Esophagus squamous epithelium (tissue), 5 donors: ENCODE results near the gene ELFN2. TPM values are rescaled to one million over a fixed set of nuclear protein-coding genes. Genes with fewer than 3 reads are reported as not detected.

ENCODE experiments used
- DNase-seq: peaks from one replicate; lab custom pipeline; 2025; lab: John Stamatoyannopoulos, UW
- H3K27ac ChIP-seq, 4 donors: fragments of 200-600 bp; sonication (generic); one replicate each; pipeline ENCODE4 v1.5.1; 2016 to 2019; ENCODE audit warnings: mild to moderate bottlenecking in 1 of 4
- H3K27me3 ChIP-seq, 4 donors: fragments of 200-600 bp; sonication (generic); 1 replicate in 3 of 4; 2 replicates in 1 of 4; pipeline versions ENCODE4 v1.5.1 to v1.6.0; 2017 to 2021; ENCODE audit warnings: antibody characterized with exemption in 1 of 4
- H3K36me3 ChIP-seq, 3 donors: fragments of 200-600 bp; sonication (generic); one replicate each; pipeline ENCODE4 v1.5.1; 2016 to 2019
- H3K4me1 ChIP-seq, 3 donors: fragments of 200-600 bp; sonication (generic); one replicate each; pipeline ENCODE4 v1.5.1; 2017 to 2019
- H3K4me3 ChIP-seq, 4 donors: fragments of 200-600 bp; sonication (generic); 1 replicate in 3 of 4; 2 replicates in 1 of 4; pipeline ENCODE4 v1.5.1; 2016 to 2019; ENCODE audit warnings: mild to moderate bottlenecking in 2 of 4, moderate library complexity in 1 of 4
- H3K9me3 ChIP-seq, 3 donors: fragments of 200-600 bp; sonication (generic); one replicate each; pipeline ENCODE4 v1.5.1; 2016 to 2019
- CTCF ChIP-seq, 6 experiments: fragments of 450-650 bp in 4 of 6; fragments of 200-600 bp in 2 of 6; sonication (generic) in 2 of 6; IDR thresholded peaks; one replicate each; pipeline ENCODE4 v1.5.1; 2016 to 2019; ENCODE audit warnings: antibody characterized with exemption in 6 of 6, mild to moderate bottlenecking in 4 of 6, moderate library complexity in 4 of 6
- POLR2A ChIP-seq, 4 donors: fragments of 450-650 bp; IDR thresholded peaks; one replicate each; pipeline ENCODE4 v1.6.1; 2017; ENCODE audit warnings: antibody characterized with exemption in 4 of 4, mild to moderate bottlenecking in 4 of 4, moderate library complexity in 3 of 4
- WGBS, 2 donors: methylation state at CpG; one replicate each; pipeline ENCODE4 v1.1.5; 2018; 5-methylcytosine and 5-hydroxymethylcytosine counted together
- intact Hi-C: fragments of 100-400 bp; cut with DNase I; formaldehyde crosslinking; loops from one replicate; pipeline ENCODE4 v1.15.0; 2022
- total RNA-seq, 4 donors: library from RNA; depleted of rRNA; stranded (reverse); fragments of >200 nt; gene quantifications; one replicate each; pipeline ENCODE4 v1.1.0, GENCODE V29; 2016
- donor health status: DM: yes; HTN: yes; CAD: no.

ELFN2 gene
- total RNA-seq, 4 donors from 2014 or later, result not detected

- intact Hi-C loops, result loop anchor here (5.0 kb wide), 1 partner anchor 138 kb away; no protein-coding TSS in a partner anchor
- Histone ChIP-seq H3K9me3 (peaks cover 0 to 3% (median 0%) of the 10 kb centered on the region in 3 donors), H3K27me3 (peaks cover 0 to 67% (median 0%) of the 10 kb centered on the region in 4 donors), H3K4me3 (no peak overlapping the region), H3K27ac (no peak overlapping the region), H3K4me1 (no peaks in the 10 kb centered on the region), H3K36me3 (no peaks in the 10 kb centered on the region)
- WGBS, 2 donors, result 36 to 48% methylated on average over 19 to 20 of the region's 21 CpGs
- no peak for DNase-seq
- TF ChIP-seq POLR2A (IDR thresholded peaks at IDR 0.05), result no peak
- no peak for TF ChIP-seq CTCF (IDR thresholded peaks at IDR 0.05)
Measured at GRCh38 chr22:37454857-37455686, 27.8 kb upstream of the ELFN2 start.

- peaks cover 0 to 80% (median 0%) of the 10 kb centered on the region in 4 donors for H3K27me3 ChIP-seq
- no peaks in the 10 kb centered on the region for H3K36me3 ChIP-seq
- H3K9me3 ChIP-seq, result peaks cover 0 to 3% (median 0%) of the 10 kb centered on the region in 3 donors
- H3K27ac ChIP-seq, result no peak overlapping the region
- no peak overlapping the region for H3K4me3 ChIP-seq
- 80 to 90% methylated on average over 1 to 4 of the region's 7 CpGs for WGBS, 2 donors
- TF ChIP-seq POLR2A (IDR thresholded peaks at IDR 0.05), result no peak
- no peak for TF ChIP-seq CTCF (IDR thresholded peaks at IDR 0.05)
- intact Hi-C loops, result loop anchor here (5.0 kb wide), 1 partner anchor 136 kb away; no protein-coding TSS in a partner anchor
- H3K4me1 ChIP-seq, result peaks cover 0 to 3% (median 0%) of the 10 kb centered on the region in 3 donors
- no peak for DNase-seq
Measured at GRCh38 chr22:37453696-37454095, 26.4 kb upstream of the ELFN2 start.

- Histone ChIP-seq H3K4me3 (no peak overlapping the region), H3K4me1 (peaks cover 0 to 6% (median 0%) of the 10 kb centered on the region in 3 donors), H3K9me3 (peaks cover 0 to 3% (median 0%) of the 10 kb centered on the region in 3 donors), H3K36me3 (no peaks in the 10 kb centered on the region), H3K27ac (no peak overlapping the region), H3K27me3 (peaks cover 0 to 82% (median 0%) of the 10 kb centered on the region in 4 donors)
- TF ChIP-seq POLR2A (IDR thresholded peaks at IDR 0.05), result no peak
- TF ChIP-seq CTCF (IDR thresholded peaks at IDR 0.05), result no peak
- WGBS, 2 donors, result 35 to 61% methylated on average over 1 of the region's 1 CpG
- DNase-seq, result no peak
- intact Hi-C loops, result loop anchor here (5.0 kb wide), 1 partner anchor 134 kb away; no protein-coding TSS in a partner anchor
Measured at GRCh38 chr22:37451218-37451617, 23.9 kb upstream of the ELFN2 start.

GRCh38 chr22:37449331-37450001 lies 22.2 kb upstream of the ELFN2 start:
- Histone ChIP-seq H3K36me3 (no peaks in the 10 kb centered on the region), H3K4me1 (peaks cover 0 to 6% (median 0%) of the 10 kb centered on the region in 3 donors), H3K9me3 (peaks cover 0 to 3% (median 0%) of the 10 kb centered on the region in 3 donors), H3K4me3 (no peak overlapping the region), H3K27me3 (peaks cover 0 to 79% (median 0%) of the 10 kb centered on the region in 4 donors), H3K27ac (no peak overlapping the region)
- no peak for DNase-seq
- WGBS, 2 donors, result 32 to 52% methylated on average over 7 to 9 of the region's 15 CpGs
- intact Hi-C loops, result loop anchor here (5.0 kb wide), 1 partner anchor 132 kb away; no protein-coding TSS in a partner anchor
- TF ChIP-seq CTCF (IDR thresholded peaks at IDR 0.05) (no peak), POLR2A (IDR thresholded peaks at IDR 0.05) (no peak)
